Natural killer cell treated with Interleukin-12 subunit alpha and Interleukin-12 subunit beta and Interleukin-15 and Interleukin-18, amount 100 ng/mL, for 72 hours (primary cell): ENCODE results near the gene ZNF23. TPM values are rescaled to one million over a fixed set of nuclear protein-coding genes. Genes with fewer than 3 reads are reported as not detected.
"Not testable (repeated sequence)": the region's sequence is repeated elsewhere in the genome, so short reads cannot be mapped to it uniquely, and the experiment has no call there.

Experiments used
- ATAC-seq, 2 donors: fragments of 150-1000 bp; cut with Tn5 transposase in 1 of 2; sonication (Bioruptor Pico), chemical (Tn5 transposase) in 1 of 2; 2 replicates each; pipeline ENCODE4 v1.10.0; 2021
- DNase-seq: peaks from one replicate; pipeline ENCODE4 v3.0.0; 2022; ENCODE audit warnings: low spot score
- H3K27ac Mint-ChIP-seq, 2 donors: 1 replicate in 1 of 2; 2 replicates in 1 of 2; pipeline ENCODE4 v1.8.0; 2022; ENCODE audit warnings: mixed read lengths in 2 of 2, mild to moderate bottlenecking in 1 of 2, moderate library complexity in 1 of 2
- H3K27me3 Mint-ChIP-seq, 2 donors: 1 replicate in 1 of 2; 2 replicates in 1 of 2; pipeline ENCODE4 v1.8.0; 2022; ENCODE audit warnings: mixed read lengths in 2 of 2
- H3K36me3 Mint-ChIP-seq: one replicate; pipeline ENCODE4 v1.8.0; 2022; ENCODE audit warnings: mixed read lengths
- H3K4me1 Mint-ChIP-seq, 2 donors: 1 replicate in 1 of 2; 2 replicates in 1 of 2; pipeline ENCODE4 v1.8.0; 2022; ENCODE audit warnings: low read depth in 2 of 2, mixed read lengths in 2 of 2, mild to moderate bottlenecking in 1 of 2
- H3K4me3 Mint-ChIP-seq: one replicate; pipeline ENCODE4 v1.8.0; 2022; ENCODE audit warnings: mixed read lengths
- H3K9me3 Mint-ChIP-seq: 2 replicates; pipeline ENCODE4 v1.8.0; 2022; ENCODE audit warnings: mixed read lengths
- total RNA-seq, 2 donors: library from RNA; stranded (reverse); gene quantifications; one replicate each; pipeline ENCODE4 v1.2.3, GENCODE V29; 2022

The ZNF23 gene
- total RNA-seq: 10 to 100 TPM; 10.4 to 13.1 TPM

DNA sequence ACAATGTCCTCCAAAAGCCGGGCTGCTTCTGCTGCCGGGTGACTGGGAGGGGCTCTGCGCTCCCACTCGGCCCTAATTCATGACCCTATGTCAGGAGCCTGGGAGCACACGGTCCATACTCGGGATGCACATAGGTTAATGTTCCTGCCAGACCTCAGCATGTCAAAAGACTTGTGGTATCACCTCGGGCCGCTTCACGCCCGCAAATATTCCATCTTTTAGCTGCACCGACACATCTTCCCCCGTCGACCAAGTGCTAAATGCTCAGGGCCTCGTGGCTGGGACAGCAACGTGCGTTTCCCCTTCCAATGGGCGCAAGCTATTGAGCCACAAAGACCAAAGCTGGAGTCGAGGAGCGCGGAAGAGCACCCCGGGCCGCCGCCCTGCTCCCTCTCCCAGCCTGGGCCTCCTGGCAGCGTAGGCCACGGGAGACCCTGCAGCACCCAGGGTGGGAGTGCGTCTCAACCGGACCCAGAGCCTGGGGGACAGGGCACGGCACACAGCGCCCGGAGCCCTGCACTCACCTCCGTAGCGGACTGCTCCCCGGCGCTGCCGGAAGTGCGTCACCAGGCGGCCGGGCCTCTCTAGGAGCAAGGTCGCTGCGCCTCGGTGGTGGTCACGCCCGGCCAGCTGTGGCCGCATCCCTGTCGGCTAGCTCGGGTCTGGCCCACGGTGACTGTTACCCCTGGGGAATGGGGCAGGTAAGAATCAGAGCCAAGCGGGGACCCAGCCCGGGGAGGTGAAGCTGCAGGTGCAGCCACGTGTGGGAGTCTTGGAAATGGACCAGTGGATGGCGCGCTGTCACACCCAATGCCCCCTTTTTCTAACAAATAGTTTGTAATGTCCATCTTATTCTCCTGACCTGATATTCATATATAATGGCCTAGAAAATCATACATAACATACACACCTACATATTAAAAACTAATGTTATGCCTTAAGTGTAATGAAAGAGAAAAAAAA is at the start of gene ZNF23:
ZNF23 (minus strand) TSS at position 562 of the 963 bp plus-strand sequence. CDS start 5,451 bp downstream, outside the sequence.
- H3K36me3 Mint-ChIP-seq: no peaks in the 10 kb centered on the region
- peak within 1 kb of the TSS; percentile 92 for H3K4me3 Mint-ChIP-seq
- ATAC-seq: peak; percentile 99
- H3K9me3 Mint-ChIP-seq: no peaks in the 10 kb centered on the region
- H3K27ac Mint-ChIP-seq: peak within 1 kb of the TSS; percentile 78 to 92
- peak; percentile 88 for DNase-seq
- H3K4me1 Mint-ChIP-seq: peaks cover 13 to 19% of the 10 kb centered on the region in 2 donors
- no peaks in the 10 kb centered on the region for H3K27me3 Mint-ChIP-seq

- no peaks in the 10 kb centered on the region for H3K36me3 Mint-ChIP-seq
- no peaks in the 10 kb centered on the region for H3K9me3 Mint-ChIP-seq
- no peak overlapping the region for H3K27ac Mint-ChIP-seq
- DNase-seq (no peak), ATAC-seq (no peak)
- H3K4me1 Mint-ChIP-seq: no peaks in the 10 kb centered on the region
- H3K27me3 Mint-ChIP-seq: peaks cover 18 to 22% of the 10 kb centered on the region in 2 donors
- H3K4me3 Mint-ChIP-seq: no peak overlapping the region
Measured at GRCh38 chr16:71507061-71507460, 45.0 kb upstream of the ZNF23 start.

DNA sequence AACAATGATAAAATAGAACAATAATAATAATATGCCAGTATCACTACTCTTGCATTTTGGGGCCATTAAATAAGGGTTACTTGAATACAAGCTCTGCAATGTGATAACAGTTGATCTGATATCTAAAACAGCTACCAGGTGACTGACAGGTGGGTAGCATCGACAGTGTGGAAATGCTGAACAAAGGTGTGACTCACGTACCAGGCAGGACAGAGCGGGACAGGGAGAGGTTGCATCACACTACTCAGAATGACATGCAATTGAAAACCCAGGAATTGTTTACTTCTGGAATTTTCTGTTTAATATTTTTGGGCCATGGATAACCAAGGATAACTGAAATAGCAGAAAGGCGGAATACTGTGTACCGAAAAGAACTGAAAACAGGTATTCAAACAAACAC is 42.9 kb upstream of the ZNF23 start:
- H3K36me3 Mint-ChIP-seq: no peaks in the 10 kb centered on the region
- H3K27me3 Mint-ChIP-seq: peaks cover 18 to 20% of the 10 kb centered on the region in 2 donors
- H3K4me3 Mint-ChIP-seq: no peak overlapping the region
- no peaks in the 10 kb centered on the region for H3K4me1 Mint-ChIP-seq
- DNase-seq (no peak), ATAC-seq (no peak)
- H3K9me3 Mint-ChIP-seq: no peaks in the 10 kb centered on the region
- H3K27ac Mint-ChIP-seq: no peak overlapping the region

- not testable (repeated sequence) for H3K4me3 Mint-ChIP-seq, H3K9me3 Mint-ChIP-seq, H3K36me3 Mint-ChIP-seq, H3K4me1 Mint-ChIP-seq, DNase-seq, ATAC-seq, H3K27ac Mint-ChIP-seq
- H3K27me3 Mint-ChIP-seq: peaks cover 13 to 15% of the 10 kb centered on the region in 2 donors
Measured at GRCh38 chr16:71504051-71504450, 42.0 kb upstream of the ZNF23 start.

- H3K4me3 Mint-ChIP-seq: no peak overlapping the region
- H3K9me3 Mint-ChIP-seq: no peaks in the 10 kb centered on the region
- no peaks in the 10 kb centered on the region for H3K4me1 Mint-ChIP-seq
- DNase-seq (no peak), ATAC-seq (no peak)
- H3K36me3 Mint-ChIP-seq: no peaks in the 10 kb centered on the region
- H3K27me3 Mint-ChIP-seq: peaks cover 16 to 17% of the 10 kb centered on the region in 2 donors
- no peak overlapping the region for H3K27ac Mint-ChIP-seq
Measured at GRCh38 chr16:71501547-71501946, 39.5 kb upstream of the ZNF23 start.

- Mint-ChIP-seq H3K36me3 (no peaks in the 10 kb centered on the region), H3K4me1 (no peaks in the 10 kb centered on the region), H3K4me3 (no peak overlapping the region), H3K9me3 (no peaks in the 10 kb centered on the region), H3K27ac (no peak overlapping the region), H3K27me3 (peaks cover 16 to 17% of the 10 kb centered on the region in 2 donors)
- ATAC-seq: no peak
- DNase-seq: no peak
Measured at GRCh38 chr16:71500964-71501363, 38.9 kb upstream of the ZNF23 start.

DNA sequence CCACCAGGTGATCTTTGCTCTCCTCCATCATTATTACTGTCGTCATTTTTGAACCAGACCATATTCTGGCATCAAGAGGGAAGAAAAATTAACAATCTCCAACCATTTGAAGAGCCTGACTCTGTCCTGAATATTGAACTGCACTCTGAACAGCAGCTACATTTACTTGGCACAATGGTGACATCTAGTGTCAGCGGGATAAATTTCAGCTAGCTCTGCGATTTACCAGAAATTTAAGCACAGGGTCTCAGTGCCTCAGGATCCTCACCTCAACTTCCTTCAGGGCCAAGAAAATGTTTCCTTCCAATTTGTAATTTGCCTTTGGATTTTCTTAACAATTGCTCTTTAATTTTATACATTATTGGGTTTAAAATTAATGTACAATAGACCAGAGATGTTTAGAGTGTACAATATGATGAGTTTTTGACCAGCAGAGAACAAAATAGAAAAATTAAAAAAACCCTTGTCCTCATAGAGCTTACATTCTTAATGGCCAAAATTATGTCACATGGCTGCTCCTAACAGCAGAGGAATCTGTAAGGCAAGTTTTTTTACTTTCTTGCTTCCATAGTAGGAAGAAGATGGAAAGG is 37.8 kb upstream of the ZNF23 start:
- Mint-ChIP-seq H3K4me3 (no peak overlapping the region), H3K27me3 (peaks cover 12 to 16% of the 10 kb centered on the region in 2 donors), H3K9me3 (no peaks in the 10 kb centered on the region), H3K27ac (no peak overlapping the region), H3K36me3 (no peaks in the 10 kb centered on the region), H3K4me1 (no peaks in the 10 kb centered on the region)
- ATAC-seq (peak in 1 of 2 donors; percentile 56), DNase-seq (no peak)

GRCh38 chr16:71498031-71498430 is 36.0 kb upstream of the ZNF23 start:
- no peaks in the 10 kb centered on the region for H3K36me3 Mint-ChIP-seq
- peaks cover 14 to 18% of the 10 kb centered on the region in 2 donors for H3K27me3 Mint-ChIP-seq
- no peak overlapping the region for H3K4me3 Mint-ChIP-seq
- DNase-seq (no peak), ATAC-seq (no peak)
- H3K27ac Mint-ChIP-seq: no peak overlapping the region
- no peaks in the 10 kb centered on the region for H3K4me1 Mint-ChIP-seq
- no peaks in the 10 kb centered on the region for H3K9me3 Mint-ChIP-seq

DNA sequence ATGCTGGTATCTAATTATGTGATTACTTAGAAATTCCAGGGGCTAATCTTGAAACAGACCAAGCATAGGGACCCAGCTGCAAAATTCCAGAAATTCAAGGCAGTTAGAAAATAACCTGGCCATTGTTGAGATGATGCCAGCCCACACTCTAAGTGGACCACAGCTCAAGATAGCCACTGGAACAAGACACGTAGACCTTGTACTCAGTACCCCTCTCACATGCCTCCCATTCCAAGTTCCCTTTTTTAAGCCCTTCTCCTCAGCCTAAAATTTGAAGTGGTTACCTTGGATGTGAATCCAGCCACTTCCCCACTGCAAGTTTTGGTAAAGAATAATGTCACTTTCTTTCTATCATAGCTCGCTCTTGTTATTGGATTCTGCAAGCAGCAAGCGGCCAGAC is 31.2 kb upstream of the ZNF23 start:
- Mint-ChIP-seq H3K9me3 (no peaks in the 10 kb centered on the region), H3K4me3 (no peak overlapping the region), H3K36me3 (no peaks in the 10 kb centered on the region), H3K27me3 (peaks cover 12 to 16% of the 10 kb centered on the region in 2 donors), H3K27ac (no peak overlapping the region), H3K4me1 (no peaks in the 10 kb centered on the region)
- DNase-seq (no peak), ATAC-seq (no peak)

DNA sequence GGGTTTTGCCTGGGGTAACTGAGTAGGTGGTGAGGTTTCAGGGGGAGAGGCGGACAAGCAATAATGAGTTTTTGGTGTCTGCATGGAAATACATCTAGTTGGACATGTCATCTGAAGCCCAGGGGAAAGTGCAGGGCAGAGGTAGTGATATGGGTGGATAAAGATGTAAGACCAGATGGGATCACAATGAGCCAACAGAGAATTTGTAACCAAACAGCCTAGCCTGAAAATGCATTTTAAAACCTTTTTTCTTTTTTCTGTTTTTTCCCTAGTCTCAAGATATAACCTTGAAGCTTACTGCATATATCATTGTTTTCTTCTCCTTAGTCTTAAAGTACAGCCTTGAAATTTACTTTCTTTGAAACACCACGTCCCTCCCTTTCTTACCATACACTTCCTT is 30.7 kb upstream of the ZNF23 start:
- Mint-ChIP-seq H3K4me3 (no peak overlapping the region), H3K4me1 (no peaks in the 10 kb centered on the region), H3K36me3 (no peaks in the 10 kb centered on the region), H3K27me3 (peaks cover 13 to 15% of the 10 kb centered on the region in 2 donors), H3K27ac (peak overlapping the region in 1 of 2 donors; percentile 5), H3K9me3 (no peaks in the 10 kb centered on the region)
- no peak for ATAC-seq
- DNase-seq: no peak

DNA sequence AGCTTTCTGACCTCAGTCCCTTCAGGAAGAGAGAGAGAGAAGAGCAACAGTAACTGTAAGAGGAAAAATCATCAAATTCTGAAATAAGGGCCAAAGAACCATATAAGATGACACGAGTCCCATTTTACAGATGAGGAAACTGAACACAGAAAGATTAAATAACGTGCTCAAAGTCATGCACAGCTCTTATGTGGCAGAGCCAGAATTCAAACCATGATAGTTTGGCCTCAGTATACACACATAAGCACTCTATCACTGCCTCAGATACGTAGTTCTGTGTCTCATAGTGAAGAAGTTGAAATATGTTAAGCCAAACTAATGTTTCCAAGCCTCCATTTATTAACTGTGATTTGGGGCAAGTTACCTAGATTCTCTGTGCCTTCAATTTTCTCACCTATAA is 29.0 kb upstream of the ZNF23 start:
- Mint-ChIP-seq H3K4me1 (peaks cover 0 to 3% of the 10 kb centered on the region in 2 donors), H3K4me3 (no peak overlapping the region), H3K36me3 (no peaks in the 10 kb centered on the region), H3K27ac (no peak overlapping the region), H3K9me3 (no peaks in the 10 kb centered on the region), H3K27me3 (peaks cover 17 to 20% of the 10 kb centered on the region in 2 donors)
- DNase-seq: no peak
- ATAC-seq: no peak

DNA sequence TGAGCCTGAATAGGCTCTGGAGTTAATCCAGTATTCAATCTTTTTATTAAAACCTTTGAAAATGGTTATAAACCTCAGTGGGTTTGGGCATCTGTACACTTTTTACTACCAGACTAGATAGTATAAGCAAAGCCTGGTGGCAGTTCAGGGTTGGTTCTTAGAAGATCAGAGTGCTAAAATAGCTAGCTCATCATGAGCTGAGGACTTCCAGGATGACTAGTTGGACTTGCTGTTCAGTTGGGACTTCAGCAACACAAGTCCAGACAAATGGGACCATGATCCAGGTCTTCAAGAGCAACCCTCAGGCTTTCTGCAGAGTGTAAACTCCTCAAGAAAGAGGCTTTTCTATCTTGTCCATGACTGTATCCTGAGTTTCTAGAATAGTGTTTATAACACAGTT is 28.3 kb upstream of the ZNF23 start:
- Mint-ChIP-seq H3K4me3 (no peak overlapping the region), H3K27me3 (peaks cover 17% of the 10 kb centered on the region in 2 donors), H3K36me3 (no peaks in the 10 kb centered on the region), H3K27ac (no peak overlapping the region), H3K4me1 (peaks cover 0 to 3% of the 10 kb centered on the region in 2 donors), H3K9me3 (no peaks in the 10 kb centered on the region)
- no peak for DNase-seq
- ATAC-seq: no peak

GRCh38 chr16:71489122-71489521 is 27.1 kb upstream of the ZNF23 start, which contains the start of gene ZNF19:
Gene ZNF19 (minus strand): TSS chr16:71489324. CDS start chr16:71482114, 7,210 bp downstream.
- Mint-ChIP-seq H3K4me3 (no peak within 1 kb of the TSS), H3K36me3 (no peaks in the 10 kb centered on the region), H3K27me3 (peaks cover 15 to 17% of the 10 kb centered on the region in 2 donors), H3K9me3 (no peaks in the 10 kb centered on the region), H3K4me1 (peaks cover 6 to 8% of the 10 kb centered on the region in 2 donors), H3K27ac (no peak within 1 kb of the TSS)
- no peak for DNase-seq
- ATAC-seq: no peak
